Activated CD8-positive, alpha-beta T cell treated with anti-CD3 and anti-CD28 coated beads for 36 hours (primary cell): ENCODE data around the gene CFAP20. TPM values are rescaled to one million over a fixed set of nuclear protein-coding genes. Genes with fewer than 3 reads are reported as not detected.

Source experiments
- ATAC-seq: fragments of 200-7000 bp; cut with Tn5 transposase; one replicate; pipeline ENCODE4 v1.10.0; 2021; ENCODE audit warnings: mild to moderate bottlenecking, moderate library complexity
- CTCF ChIA-PET: fragments of 350-600 bp; sonication (Branson Sonifier 250); formaldehyde crosslinking; loops from one replicate; lab custom pipeline; 2021; ENCODE audit warnings: antibody characterized with exemption; lab: Charles Lee
- POLR2A ChIA-PET: fragments of 350-600 bp; sonication (Branson Sonifier 250); formaldehyde crosslinking; loops from one replicate; lab custom pipeline; 2021; ENCODE audit warnings: antibody characterized with exemption; lab: Charles Lee
- DNase-seq: peaks from one replicate; pipeline ENCODE4 v3.0.0-alpha.2; 2020
- H3K27ac Mint-ChIP-seq: one replicate; pipeline ENCODE4 v1.8.0; 2021; ENCODE audit warnings: mild to moderate bottlenecking, mixed read lengths
- H3K27me3 Mint-ChIP-seq: one replicate; pipeline ENCODE4 v1.8.0; 2021; ENCODE audit warnings: mixed read lengths
- H3K36me3 Mint-ChIP-seq: one replicate; pipeline ENCODE4 v1.8.0; 2021; ENCODE audit warnings: low read depth, mixed read lengths
- H3K4me1 Mint-ChIP-seq: one replicate; pipeline ENCODE4 v1.8.0; 2021; ENCODE audit warnings: low read depth, mixed read lengths
- H3K4me3 Mint-ChIP-seq: one replicate; pipeline ENCODE4 v1.8.0; 2021; ENCODE audit warnings: mild to moderate bottlenecking, moderate library complexity, mixed read lengths
- H3K9me3 Mint-ChIP-seq: one replicate; pipeline ENCODE4 v1.8.0; 2021; ENCODE audit warnings: mixed read lengths
- CTCF ChIP-seq: fragments of 200-600 bp; IDR thresholded peaks from one replicate; pipeline ENCODE4 v1.8.0; 2022; ENCODE audit warnings: antibody characterized with exemption, mild to moderate bottlenecking
- intact Hi-C: fragments of 100-400 bp; cut with micrococcal nuclease; formaldehyde crosslinking; loops from one replicate; pipeline ENCODE4 v1.10.0; 2022
- total RNA-seq, 2 experiments: library from RNA; stranded (reverse); gene quantifications; one replicate each; pipeline ENCODE4 v1.2.3, GENCODE V29; 2021

The CFAP20 gene
- total RNA-seq, 2 experiments from 2014 or later, result 36.5 to 40.4 TPM

GRCh38 chr16:58127033-58127556 is 2.1 kb downstream of the CFAP20 start:
- ChIA-PET CTCF (interaction anchor here (0.7 to 2.7 kb wide), 13 partner anchors 17 to 710 kb away, joined by 3 to 11 read pairs (median 4); no protein-coding TSS in a partner anchor), POLR2A (interaction anchor here (0.6 to 2.4 kb wide), 4 partner anchors 50 to 126 kb away, joined by 3 to 7 read pairs (median 4); partner anchors contain the start of gene USB1)
- H3K27me3 Mint-ChIP-seq, result no peaks in the 10 kb centered on the region
- no peak for TF ChIP-seq CTCF
- intact Hi-C loops, result loop anchor here (5.0 kb wide), 1 partner anchor 105 kb away; no protein-coding TSS in a partner anchor
- ATAC-seq (no peak), DNase-seq (peak; percentile 53)
- peak overlapping the region; percentile 34 for H3K27ac Mint-ChIP-seq
- H3K4me1 Mint-ChIP-seq, result peaks cover 51% of the 10 kb centered on the region
- H3K9me3 Mint-ChIP-seq, result peaks cover 4% of the 10 kb centered on the region
- H3K36me3 Mint-ChIP-seq, result peaks cover 9% of the 10 kb centered on the region
- peak overlapping the region; percentile 90 for H3K4me3 Mint-ChIP-seq

- TF ChIP-seq CTCF, result no peak
- H3K4me1 Mint-ChIP-seq, result peaks cover 56% of the 10 kb centered on the region
- intact Hi-C loops, result loop anchor here (5.0 kb wide), 1 partner anchor 104 kb away; no protein-coding TSS in a partner anchor
- DNase-seq, result no peak
- no peak for ATAC-seq
- no peaks in the 10 kb centered on the region for H3K27me3 Mint-ChIP-seq
- peak overlapping the region; percentile 17 for H3K27ac Mint-ChIP-seq
- H3K36me3 Mint-ChIP-seq, result peaks cover 9% of the 10 kb centered on the region
- peak overlapping the region; percentile 90 for H3K4me3 Mint-ChIP-seq
- ChIA-PET CTCF (interaction anchor here (0.9 to 2.7 kb wide), 10 partner anchors 18 to 710 kb away, joined by 3 to 11 read pairs (median 4); no protein-coding TSS in a partner anchor), POLR2A (interaction anchor here (0.7 to 2.4 kb wide), 4 partner anchors 12 to 127 kb away, joined by 3 to 7 read pairs (median 3); partner anchors contain the start of gene USB1)
- peaks cover 4% of the 10 kb centered on the region for H3K9me3 Mint-ChIP-seq
These were observed 2.7 kb downstream of the CFAP20 start for GRCh38 chr16:58126451-58126961.

- intact Hi-C loops, result loop anchor here (5.0 kb wide), 1 partner anchor 104 kb away; no protein-coding TSS in a partner anchor
- POLR2A ChIA-PET, result interaction anchor here (0.7 to 2.4 kb wide), 3 partner anchors 12 to 126 kb away, joined by 3 to 7 read pairs (median 3); no protein-coding TSS in a partner anchor
- H3K27me3 Mint-ChIP-seq, result no peaks in the 10 kb centered on the region
- DNase-seq (no peak), ATAC-seq (no peak)
- H3K4me1 Mint-ChIP-seq, result peaks cover 61% of the 10 kb centered on the region
- H3K36me3 Mint-ChIP-seq, result peaks cover 9% of the 10 kb centered on the region
- no peak for TF ChIP-seq CTCF
- CTCF ChIA-PET, result interaction anchor here (0.9 to 2.7 kb wide), 8 partner anchors 19 to 226 kb away, joined by 3 to 11 read pairs (median 4); no protein-coding TSS in a partner anchor
- H3K9me3 Mint-ChIP-seq, result peaks cover 4% of the 10 kb centered on the region
- no peak overlapping the region for H3K4me3 Mint-ChIP-seq
- peak overlapping the region; percentile 17 for H3K27ac Mint-ChIP-seq
These were observed 3.3 kb downstream of the CFAP20 start for GRCh38 chr16:58125781-58126335.

GRCh38 chr16:58125041-58125440 is 4.1 kb downstream of the CFAP20 start:
- Mint-ChIP-seq H3K36me3 (peaks cover 9% of the 10 kb centered on the region), H3K27me3 (no peaks in the 10 kb centered on the region), H3K27ac (no peak overlapping the region), H3K9me3 (peaks cover 4% of the 10 kb centered on the region), H3K4me3 (no peak overlapping the region), H3K4me1 (peaks cover 68% of the 10 kb centered on the region)
- ATAC-seq (no peak), DNase-seq (no peak)
- ChIA-PET CTCF (interaction anchor here (1.4 kb wide), 1 partner anchor 27 kb away, joined by 3 read pairs; no protein-coding TSS in a partner anchor), POLR2A (no interaction called here)
- TF ChIP-seq CTCF, result no peak
- intact Hi-C loops, result loop anchor here (5.0 kb wide), 1 partner anchor 103 kb away; no protein-coding TSS in a partner anchor
